A549 treated with AZD9567 at 1 μM for 4 hours (cell line): Measurements from ENCODE around the gene NBPF4. TPM values are rescaled to one million over a fixed set of nuclear protein-coding genes. Genes with fewer than 3 reads are reported as not detected.

Experiments used
- total RNA-seq: library from RNA; stranded (reverse); fragments of 200-300 nt; extraction: Qiagen RNA extraction; gene quantifications from 5 replicates; pipeline ENCODE4 v1.2.3, GENCODE V29; 2022; ENCODE audit not compliant: insufficient read depth

NBPF4 gene
- 0.08 to 0.17 TPM (median 0.12 TPM) in 4 of 5 replicates, not detected in the other for total RNA-seq

GRCh38 chr1:108243976-108244375, at the start of gene NBPF4:
Gene NBPF4, minus strand, starts transcription at chr1:108244076. Its CDS starts 315 bp downstream, at chr1:108243761.

GRCh38 chr1:108199781-108200686, 43.8 kb downstream of the NBPF4 start, which contains the start of gene SLC25A24:
Gene SLC25A24, minus strand, starts transcription at chr1:108200343. Its CDS starts 205 bp downstream, at chr1:108200138.

Other genes with a start within 250 kb of the NBPF4 start
- gene SLC25A24, start 43.7 kb downstream of the NBPF4 start, total RNA-seq: 19.7 to 29.6 TPM (median 28.2 TPM) in 5 replicates
- not detected in 5 replicates for gene NBPF6, start 206.3 kb upstream of the NBPF4 start, total RNA-seq